Muscle layer of colon (tissue), 2 donors: Measurements from ENCODE around the gene PIP5K1A.
A peak's percentile ranks its signal among the peaks of the same experiment; 100 is the strongest.

ENCODE experiments used
- H3K27ac ChIP-seq: one replicate; pipeline ENCODE4 v1.7.0; 2013; ENCODE audit warnings: low read depth, mild to moderate bottlenecking, low read length, moderate library complexity
- H3K27me3 ChIP-seq, 2 donors: one replicate each; pipeline ENCODE4 v1.7.0; 2013; ENCODE audit warnings: low read length in 2 of 2, mild to moderate bottlenecking in 2 of 2; ENCODE audit not compliant: insufficient read depth in 2 of 2, control insufficient read depth in 1 of 2
- H3K36me3 ChIP-seq: one replicate; pipeline ENCODE4 v1.7.0; 2013; ENCODE audit warnings: mild to moderate bottlenecking, low read length; ENCODE audit not compliant: insufficient read depth
- H3K4me1 ChIP-seq: one replicate; pipeline ENCODE4 v1.7.0; 2013; ENCODE audit warnings: mild to moderate bottlenecking, low read length; ENCODE audit not compliant: insufficient read depth
- H3K4me3 ChIP-seq, 2 donors: one replicate each; pipeline ENCODE4 v1.7.0; 2013; ENCODE audit warnings: low read length in 2 of 2, low read depth in 1 of 2, mild to moderate bottlenecking in 1 of 2, moderate library complexity in 1 of 2
- H3K9ac ChIP-seq: one replicate; pipeline ENCODE4 v1.7.0; 2013; ENCODE audit warnings: low read length
- H3K9me3 ChIP-seq: one replicate; pipeline ENCODE4 v1.7.0; 2013; ENCODE audit warnings: mild to moderate bottlenecking, low read length
- donor health status: abdominal sarcoma.
- donor health status: Adenocarcinoma of cecum.

PIP5K1A gene, protein sequence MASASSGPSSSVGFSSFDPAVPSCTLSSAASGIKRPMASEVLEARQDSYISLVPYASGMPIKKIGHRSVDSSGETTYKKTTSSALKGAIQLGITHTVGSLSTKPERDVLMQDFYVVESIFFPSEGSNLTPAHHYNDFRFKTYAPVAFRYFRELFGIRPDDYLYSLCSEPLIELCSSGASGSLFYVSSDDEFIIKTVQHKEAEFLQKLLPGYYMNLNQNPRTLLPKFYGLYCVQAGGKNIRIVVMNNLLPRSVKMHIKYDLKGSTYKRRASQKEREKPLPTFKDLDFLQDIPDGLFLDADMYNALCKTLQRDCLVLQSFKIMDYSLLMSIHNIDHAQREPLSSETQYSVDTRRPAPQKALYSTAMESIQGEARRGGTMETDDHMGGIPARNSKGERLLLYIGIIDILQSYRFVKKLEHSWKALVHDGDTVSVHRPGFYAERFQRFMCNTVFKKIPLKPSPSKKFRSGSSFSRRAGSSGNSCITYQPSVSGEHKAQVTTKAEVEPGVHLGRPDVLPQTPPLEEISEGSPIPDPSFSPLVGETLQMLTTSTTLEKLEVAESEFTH

DNA sequence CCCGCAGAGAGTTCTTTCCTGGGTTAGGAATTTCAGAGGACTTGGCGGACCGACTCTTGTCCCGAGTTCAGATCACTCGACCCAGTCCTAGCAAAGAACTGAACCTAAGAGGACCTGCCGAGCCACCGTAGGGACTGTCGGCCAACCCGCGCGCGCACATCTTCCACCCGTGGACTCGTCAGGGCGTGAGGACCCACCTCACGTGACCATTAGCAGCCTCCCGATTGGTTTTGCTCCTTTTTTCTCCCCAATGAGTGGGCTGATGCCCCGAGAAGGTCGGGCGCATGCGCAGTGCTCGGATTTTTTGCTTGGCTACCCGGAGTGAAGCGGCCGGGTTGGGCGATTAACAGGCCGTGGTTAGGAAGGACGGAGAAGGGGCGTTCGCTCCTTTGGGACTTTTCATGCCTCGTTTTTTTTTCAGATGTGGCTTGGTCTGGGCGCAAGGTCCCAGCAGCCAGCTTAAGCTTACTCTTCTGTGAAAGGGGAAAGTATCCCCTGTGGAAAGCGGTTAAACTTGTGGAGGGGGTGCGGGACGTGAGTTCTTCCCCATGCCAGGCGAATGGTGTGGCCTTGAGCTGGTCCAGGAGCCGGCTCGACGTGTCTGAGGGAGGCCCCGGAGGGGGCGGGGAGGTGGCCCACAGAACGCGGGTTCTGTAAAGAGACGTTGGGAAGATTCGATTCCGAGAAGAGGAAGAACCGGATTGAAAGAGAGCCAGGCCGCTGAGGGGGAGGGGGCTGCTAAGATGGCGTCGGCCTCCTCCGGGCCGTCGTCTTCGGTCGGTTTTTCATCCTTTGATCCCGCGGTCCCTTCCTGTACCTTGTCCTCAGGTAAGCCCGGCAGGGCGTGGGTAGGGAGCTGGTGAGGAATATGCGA is at the start of gene PIP5K1A:
Gene PIP5K1A, plus strand, starts transcription at position 299 of the 874 bp plus-strand sequence. Its CDS starts 445 bp downstream, at position 744.
- Histone ChIP-seq H3K36me3 (no peaks in the 10 kb centered on the region), H3K27ac (peak within 1 kb of the TSS; percentile 93), H3K27me3 (no peaks in the 10 kb centered on the region), H3K4me1 (peaks cover 26% of the 10 kb centered on the region), H3K9me3 (no peaks in the 10 kb centered on the region), H3K4me3 (peak within 1 kb of the TSS; percentile 93 to 96), H3K9ac (peak within 1 kb of the TSS; percentile 99)

DNA sequence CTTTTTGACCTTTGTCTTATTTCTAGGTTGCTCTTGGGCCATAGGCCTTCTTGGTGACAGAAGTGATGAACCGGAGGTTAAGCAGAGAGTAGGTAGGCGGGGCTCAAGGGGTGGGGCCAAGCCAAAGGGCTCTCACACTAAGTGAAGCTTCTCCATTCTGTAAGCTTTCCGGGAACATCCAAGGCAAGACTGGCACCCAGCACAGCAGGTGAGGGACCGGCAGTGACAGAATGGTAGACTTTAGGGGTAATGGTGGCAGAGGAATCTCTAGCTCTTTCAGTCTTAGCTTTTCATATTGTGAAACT is 41.9 kb upstream of the PIP5K1A start, which contains the start of gene TNFAIP8L2:
Gene TNFAIP8L2, plus strand, starts transcription at position 135 of the 305 bp plus-strand sequence. CDS start 2,049 bp downstream, outside the sequence.
- no peaks in the 10 kb centered on the region for H3K27me3 ChIP-seq
- no peak within 1 kb of the TSS for H3K4me3 ChIP-seq
- no peaks in the 10 kb centered on the region for H3K9me3 ChIP-seq
- H3K27ac ChIP-seq, result peak within 1 kb of the TSS; percentile 35
- peaks cover 39% of the 10 kb centered on the region for H3K36me3 ChIP-seq
- H3K9ac ChIP-seq, result no peak within 1 kb of the TSS
- peaks cover 9% of the 10 kb centered on the region for H3K4me1 ChIP-seq

- Histone ChIP-seq H3K9ac (no peak overlapping the region), H3K9me3 (no peaks in the 10 kb centered on the region), H3K27me3 (no peaks in the 10 kb centered on the region), H3K4me3 (no peak overlapping the region), H3K27ac (no peak overlapping the region), H3K36me3 (peaks cover 45% of the 10 kb centered on the region), H3K4me1 (peaks cover 9% of the 10 kb centered on the region)
Measured at GRCh38 chr1:151157067-151157531, 41.3 kb upstream of the PIP5K1A start.

DNA sequence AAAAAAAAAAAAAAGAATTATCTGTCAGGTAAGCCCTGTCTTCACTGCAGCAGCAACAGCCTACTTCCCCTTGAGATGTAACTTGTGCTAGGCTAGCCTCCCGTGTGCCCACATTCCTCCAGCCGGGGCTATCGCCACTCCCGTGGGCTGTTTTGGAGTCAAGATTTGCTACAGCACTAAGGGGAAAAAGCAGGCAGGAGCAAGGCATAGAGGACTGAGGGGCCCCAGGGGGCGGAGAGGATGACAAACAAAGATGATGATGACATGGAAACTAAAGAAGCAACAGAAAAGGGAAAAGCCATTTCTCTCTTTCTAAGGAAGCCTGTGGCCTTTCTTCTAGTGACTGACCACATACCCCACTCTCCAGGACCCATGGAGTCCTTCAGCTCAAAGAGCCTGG is 40.0 kb upstream of the PIP5K1A start:
- Histone ChIP-seq H3K27ac (no peak overlapping the region), H3K27me3 (no peaks in the 10 kb centered on the region), H3K9me3 (no peaks in the 10 kb centered on the region), H3K9ac (no peak overlapping the region), H3K36me3 (peaks cover 45% of the 10 kb centered on the region), H3K4me1 (peaks cover 9% of the 10 kb centered on the region), H3K4me3 (no peak overlapping the region)

DNA sequence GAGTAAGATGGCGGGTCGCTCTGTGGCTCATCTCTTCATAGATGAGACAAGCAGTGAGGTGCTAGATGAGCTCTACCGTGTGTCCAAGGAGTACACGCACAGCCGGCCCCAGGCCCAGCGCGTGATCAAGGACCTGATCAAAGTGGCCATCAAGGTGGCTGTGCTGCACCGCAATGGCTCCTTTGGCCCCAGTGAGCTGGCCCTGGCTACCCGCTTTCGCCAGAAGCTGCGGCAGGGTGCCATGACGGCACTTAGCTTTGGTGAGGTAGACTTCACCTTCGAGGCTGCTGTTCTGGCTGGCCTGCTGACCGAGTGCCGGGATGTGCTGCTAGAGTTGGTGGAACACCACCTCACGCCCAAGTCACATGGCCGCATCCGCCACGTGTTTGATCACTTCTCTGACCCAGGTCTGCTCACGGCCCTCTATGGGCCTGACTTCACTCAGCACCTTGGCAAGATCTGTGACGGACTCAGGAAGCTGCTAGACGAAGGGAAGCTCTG is 39.6 kb upstream of the PIP5K1A start:
- H3K36me3 ChIP-seq, result peaks cover 45% of the 10 kb centered on the region
- H3K27me3 ChIP-seq, result no peaks in the 10 kb centered on the region
- peaks cover 11% of the 10 kb centered on the region for H3K4me1 ChIP-seq
- H3K4me3 ChIP-seq, result no peak overlapping the region
- no peak overlapping the region for H3K27ac ChIP-seq
- H3K9ac ChIP-seq, result no peak overlapping the region
- H3K9me3 ChIP-seq, result no peaks in the 10 kb centered on the region

GRCh38 chr1:151159373-151159772 is 39.0 kb upstream of the PIP5K1A start:
- Histone ChIP-seq H3K36me3 (peaks cover 45% of the 10 kb centered on the region), H3K4me1 (peaks cover 16% of the 10 kb centered on the region), H3K9me3 (no peaks in the 10 kb centered on the region), H3K4me3 (no peak overlapping the region), H3K9ac (no peak overlapping the region), H3K27ac (peak overlapping the region; percentile 25), H3K27me3 (no peaks in the 10 kb centered on the region)

DNA sequence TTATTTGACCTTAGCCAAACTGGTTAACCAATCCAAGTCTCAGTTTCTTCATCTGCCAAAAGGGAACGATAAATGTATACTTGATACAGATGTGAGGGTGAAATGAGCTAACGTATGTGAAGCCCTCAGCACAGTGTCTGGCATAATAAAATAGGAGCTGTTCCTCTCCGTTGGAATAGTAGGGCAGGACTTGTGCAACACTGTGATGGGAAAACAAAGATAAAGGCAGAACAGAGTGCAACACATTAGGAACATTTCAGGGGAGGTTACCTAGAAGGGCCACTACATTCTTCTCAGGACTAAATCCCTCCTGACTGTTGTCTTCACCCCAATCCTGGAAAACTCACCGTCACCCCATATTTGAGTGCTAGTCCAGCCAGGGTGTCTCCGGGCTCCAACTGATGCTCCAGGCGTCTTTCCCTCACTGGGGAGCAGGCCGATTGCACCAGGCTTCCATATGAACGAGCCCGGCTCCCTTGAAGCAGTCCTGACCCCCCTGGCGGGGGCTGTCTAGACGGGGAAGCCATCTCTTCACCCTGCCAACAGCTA is 33.5 kb upstream of the PIP5K1A start:
- Histone ChIP-seq H3K4me3 (peak overlapping the region; percentile 58 to 92), H3K27me3 (no peaks in the 10 kb centered on the region), H3K4me1 (peaks cover 26% of the 10 kb centered on the region), H3K9me3 (no peaks in the 10 kb centered on the region), H3K27ac (peak overlapping the region; percentile 98), H3K36me3 (peaks cover 39% of the 10 kb centered on the region), H3K9ac (peak overlapping the region; percentile 82)

DNA sequence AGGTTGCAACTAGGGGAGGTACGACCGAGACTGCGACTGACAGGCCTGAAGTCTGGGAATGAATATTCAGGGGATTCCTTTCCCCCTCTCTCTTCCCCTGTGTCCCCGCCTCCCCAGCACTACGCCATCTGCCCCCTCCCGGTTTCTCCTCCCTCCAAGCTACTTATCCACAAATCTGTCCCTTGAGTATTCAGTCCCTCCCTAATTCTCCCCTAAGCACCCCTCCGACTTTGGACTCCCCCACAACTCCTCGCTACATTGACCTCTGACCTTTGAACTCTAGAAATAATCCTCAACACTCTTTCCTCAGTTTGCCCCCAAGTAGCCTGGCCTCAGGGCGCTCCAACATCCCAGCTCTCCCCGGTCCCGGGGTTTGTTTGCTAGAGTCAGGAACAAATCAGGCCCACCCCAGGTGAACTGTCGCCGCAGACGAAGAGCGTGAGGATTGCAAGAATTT is 33.0 kb upstream of the PIP5K1A start:
- Histone ChIP-seq H3K4me3 (peak overlapping the region; percentile 58 to 92), H3K9ac (peak overlapping the region; percentile 82), H3K27me3 (no peaks in the 10 kb centered on the region), H3K4me1 (peaks cover 26% of the 10 kb centered on the region), H3K27ac (peak overlapping the region; percentile 98), H3K9me3 (no peaks in the 10 kb centered on the region), H3K36me3 (peaks cover 36% of the 10 kb centered on the region)

- Histone ChIP-seq H3K9ac (peak within 1 kb of the TSS; percentile 82), H3K36me3 (peaks cover 31% of the 10 kb centered on the region), H3K27ac (peak within 1 kb of the TSS; percentile 98), H3K4me1 (peaks cover 22% of the 10 kb centered on the region), H3K27me3 (no peaks in the 10 kb centered on the region), H3K9me3 (no peaks in the 10 kb centered on the region), H3K4me3 (peak within 1 kb of the TSS; percentile 80 to 92)
Measured at GRCh38 chr1:151165738-151166504, 32.4 kb upstream of the PIP5K1A start, which contains the start of the genes LYSMD1 and SCNM1. Gene LYSMD1, minus strand, starts transcription at chr1:151165902. Its CDS starts 644 bp downstream, at chr1:151165258. Gene SCNM1, plus strand, starts transcription at chr1:151166144. Its CDS starts 9 bp downstream, at chr1:151166153.

- Histone ChIP-seq H3K36me3 (peaks cover 26% of the 10 kb centered on the region), H3K9me3 (no peaks in the 10 kb centered on the region), H3K27ac (peak overlapping the region; percentile 83)
Measured at GRCh38 chr1:151166505-151166956, 31.8 kb upstream of the PIP5K1A start.

More at GRCh38 chr1:151166505-151166956, 31.8 kb upstream of the PIP5K1A start:
- peak overlapping the region; percentile 66 for H3K9ac ChIP-seq
- H3K4me1 ChIP-seq, result peaks cover 22% of the 10 kb centered on the region
- H3K4me3 ChIP-seq, result peak overlapping the region; percentile 80 to 92
- no peaks in the 10 kb centered on the region for H3K27me3 ChIP-seq
